ENCODE results near the gene CAB39.

DNA sequence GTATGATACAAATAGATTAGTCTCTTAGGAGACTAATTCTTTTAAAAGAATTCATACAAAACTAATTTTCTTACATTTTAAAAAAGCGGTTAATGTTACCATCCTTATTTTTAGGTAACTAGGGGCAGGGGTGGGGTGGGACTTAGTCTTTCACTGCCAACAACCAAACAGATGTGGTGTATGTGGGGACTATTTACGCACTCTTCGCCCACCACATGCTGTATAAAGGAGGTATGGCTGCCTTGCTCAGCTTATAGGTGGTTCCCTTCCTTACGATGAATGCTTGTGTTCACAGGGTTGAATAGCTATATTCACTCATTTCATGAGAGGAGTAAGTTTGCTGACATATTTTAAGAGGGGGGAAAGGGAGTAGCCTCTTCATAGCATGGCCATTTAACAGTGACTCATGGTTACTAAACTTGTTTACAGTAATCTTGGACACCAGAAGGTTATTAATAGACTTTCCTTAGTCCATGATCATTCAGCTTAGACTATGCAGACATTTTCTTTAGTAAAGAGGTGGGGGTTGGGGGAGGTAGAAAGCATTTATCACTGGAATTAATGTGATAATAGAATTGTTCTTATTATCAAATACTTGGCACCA lies 61.8 kb downstream of the CAB39 start:
- TF ChIP-seq, protein P1, sequence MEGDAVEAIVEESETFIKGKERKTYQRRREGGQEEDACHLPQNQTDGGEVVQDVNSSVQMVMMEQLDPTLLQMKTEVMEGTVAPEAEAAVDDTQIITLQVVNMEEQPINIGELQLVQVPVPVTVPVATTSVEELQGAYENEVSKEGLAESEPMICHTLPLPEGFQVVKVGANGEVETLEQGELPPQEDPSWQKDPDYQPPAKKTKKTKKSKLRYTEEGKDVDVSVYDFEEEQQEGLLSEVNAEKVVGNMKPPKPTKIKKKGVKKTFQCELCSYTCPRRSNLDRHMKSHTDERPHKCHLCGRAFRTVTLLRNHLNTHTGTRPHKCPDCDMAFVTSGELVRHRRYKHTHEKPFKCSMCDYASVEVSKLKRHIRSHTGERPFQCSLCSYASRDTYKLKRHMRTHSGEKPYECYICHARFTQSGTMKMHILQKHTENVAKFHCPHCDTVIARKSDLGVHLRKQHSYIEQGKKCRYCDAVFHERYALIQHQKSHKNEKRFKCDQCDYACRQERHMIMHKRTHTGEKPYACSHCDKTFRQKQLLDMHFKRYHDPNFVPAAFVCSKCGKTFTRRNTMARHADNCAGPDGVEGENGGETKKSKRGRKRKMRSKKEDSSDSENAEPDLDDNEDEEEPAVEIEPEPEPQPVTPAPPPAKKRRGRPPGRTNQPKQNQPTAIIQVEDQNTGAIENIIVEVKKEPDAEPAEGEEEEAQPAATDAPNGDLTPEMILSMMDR (IDR thresholded peaks at IDR 0.05) = no peak
- TF ChIP-seq POLR2A (IDR thresholded peaks at IDR 0.05) = no peak
- no peak for TF ChIP-seq POLR2AphosphoS5 (IDR thresholded peaks at IDR 0.05)
- no peak for TF ChIP-seq EP300 (IDR thresholded peaks at IDR 0.05; ENCODE audit: low read depth)
